GM18861 (cell line): Measurements from ENCODE around the gene B3GAT2.

Source experiments
- ATAC-seq: cut with Tn5 transposase; IDR thresholded peaks from one replicate; pipeline ENCODE4 v1.9.1; 2021; ENCODE audit not compliant: unreplicated experiment

Gene B3GAT2

GRCh38 chr6:70901324-70901723, 55.5 kb downstream of the B3GAT2 start:
- ATAC-seq, result no peak

- no peak for ATAC-seq
Observed at GRCh38 chr6:70900047-70900446, 56.8 kb downstream of the B3GAT2 start.

DNA sequence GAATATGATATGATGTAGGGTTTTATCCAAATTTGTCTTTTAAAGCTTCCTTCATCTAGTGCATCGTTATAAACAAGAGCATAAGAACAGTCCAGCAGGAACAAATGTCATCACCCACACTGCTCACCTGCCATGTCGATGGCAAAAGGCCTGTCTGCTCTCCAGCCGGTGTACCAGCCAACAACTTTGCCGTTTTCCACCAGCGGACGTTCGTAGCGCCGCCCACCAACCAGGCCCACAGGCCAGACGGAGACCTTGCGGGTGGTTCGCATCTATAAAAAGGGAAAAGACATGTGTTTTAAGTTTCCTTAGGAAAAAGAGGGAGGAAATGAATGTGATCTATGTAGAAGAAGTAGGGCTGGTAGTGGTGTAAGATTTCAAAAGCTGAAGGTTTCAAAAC, 62.9 kb downstream of the B3GAT2 start:
- ATAC-seq, result no peak

GRCh38 chr6:70889270-70889669, 67.6 kb downstream of the B3GAT2 start:
- no peak for ATAC-seq

GRCh38 chr6:70886661-70887060, 70.2 kb downstream of the B3GAT2 start:
- no peak for ATAC-seq

DNA sequence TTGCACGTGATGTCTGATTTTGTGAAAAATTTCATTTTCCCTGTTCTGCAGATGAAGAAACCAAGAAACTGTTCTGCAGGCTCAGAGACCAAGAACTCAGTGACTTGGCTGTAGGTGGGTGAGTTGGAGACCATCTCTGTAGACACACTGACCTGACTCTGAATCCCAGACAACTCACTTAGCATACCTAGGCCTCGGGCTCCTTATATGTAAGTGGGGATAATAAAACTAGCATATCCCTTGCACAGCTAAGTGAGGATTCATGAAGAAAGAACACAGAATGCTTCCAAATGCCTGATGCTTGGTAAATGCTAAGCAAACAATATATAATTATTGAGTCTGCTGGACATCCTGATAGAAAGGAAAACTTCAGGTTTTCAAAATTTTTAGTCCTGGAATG, 70.8 kb downstream of the B3GAT2 start:
- no peak for ATAC-seq

- ATAC-seq, result peak; percentile 78
Observed at GRCh38 chr6:70884074-70884983, 72.5 kb downstream of the B3GAT2 start.

GRCh38 chr6:70879496-70879895, 77.4 kb downstream of the B3GAT2 start:
- no peak for ATAC-seq

DNA sequence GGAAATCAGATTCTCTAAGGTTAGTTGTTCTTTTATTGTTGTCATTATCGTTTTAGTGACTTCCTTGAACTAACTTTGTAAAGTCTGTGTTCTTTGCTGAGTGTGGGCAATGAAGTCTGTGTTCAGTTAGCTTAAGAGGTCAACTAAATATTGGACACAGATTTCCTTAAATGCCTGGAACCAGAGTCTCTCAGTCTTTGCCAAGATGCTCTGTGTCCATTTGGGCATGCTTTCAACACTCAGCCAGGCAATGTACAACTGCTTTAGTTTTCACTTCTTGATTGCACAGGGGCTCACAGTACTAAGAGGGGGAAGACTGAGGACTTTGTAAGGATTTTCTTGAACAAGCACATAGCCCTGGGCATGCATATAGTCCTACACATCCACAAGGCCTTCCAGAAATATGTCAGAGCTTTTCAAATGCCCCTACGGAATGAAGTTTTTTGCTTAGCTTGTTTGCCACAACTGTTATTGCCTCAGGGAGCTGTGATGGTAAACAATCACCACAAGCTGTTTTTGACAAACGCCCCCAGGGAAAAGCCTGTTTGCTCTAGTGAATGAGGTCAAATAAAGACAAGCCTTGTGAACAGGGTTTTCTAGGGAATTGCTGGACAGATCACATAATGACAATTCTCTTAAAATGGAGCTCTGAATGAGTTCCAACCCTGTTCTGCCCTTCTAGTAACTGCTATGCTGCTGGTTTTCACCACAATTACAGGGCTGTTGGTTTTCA, 82.5 kb downstream of the B3GAT2 start:
- no peak for ATAC-seq

DNA sequence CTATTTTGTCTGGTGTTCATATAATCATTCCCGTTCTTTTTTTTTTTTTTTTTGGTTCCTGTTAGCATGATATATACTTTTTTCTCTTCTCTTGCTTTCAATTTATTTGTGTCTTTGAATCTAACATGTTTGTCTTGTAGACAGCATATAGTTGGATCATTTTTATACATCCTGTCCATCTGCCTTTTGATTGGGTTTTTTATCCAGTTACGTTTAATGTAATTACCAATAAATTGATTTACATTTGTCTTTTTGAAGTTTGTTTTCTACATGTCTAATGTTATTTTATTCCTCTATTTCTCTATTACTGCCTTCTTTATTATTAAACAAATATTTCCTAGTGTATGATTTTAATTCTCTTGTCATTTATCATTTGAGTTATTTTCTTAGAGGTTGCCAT, 84.4 kb downstream of the B3GAT2 start:
- ATAC-seq, result no peak

DNA sequence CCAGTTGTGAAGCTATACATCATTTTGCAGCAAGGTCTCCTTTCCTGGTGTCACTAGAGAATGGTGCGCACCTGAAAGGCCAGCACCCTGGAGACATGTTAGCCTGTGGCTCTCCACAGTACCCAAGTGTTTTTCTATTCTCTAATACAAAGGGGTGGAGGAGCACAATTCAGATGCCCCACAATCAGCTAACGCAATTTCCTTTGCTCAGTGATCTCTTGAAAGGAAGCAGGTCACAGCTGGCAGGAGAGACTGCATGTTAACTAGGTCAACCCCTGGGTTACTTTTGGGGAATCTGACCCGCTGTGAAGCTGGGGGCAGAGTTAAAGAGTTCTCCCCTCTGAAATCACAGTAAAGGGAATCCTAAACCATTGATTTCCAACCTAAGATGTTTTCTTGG, 92.5 kb downstream of the B3GAT2 start:
- ATAC-seq, result no peak

GRCh38 chr6:70863343-70863742, 93.5 kb downstream of the B3GAT2 start:
- ATAC-seq, result no peak

- ATAC-seq, result no peak
Observed at GRCh38 chr6:70860920-70861319, 95.9 kb downstream of the B3GAT2 start.

GRCh38 chr6:70860045-70860444, 96.8 kb downstream of the B3GAT2 start:
- ATAC-seq, result no peak

DNA sequence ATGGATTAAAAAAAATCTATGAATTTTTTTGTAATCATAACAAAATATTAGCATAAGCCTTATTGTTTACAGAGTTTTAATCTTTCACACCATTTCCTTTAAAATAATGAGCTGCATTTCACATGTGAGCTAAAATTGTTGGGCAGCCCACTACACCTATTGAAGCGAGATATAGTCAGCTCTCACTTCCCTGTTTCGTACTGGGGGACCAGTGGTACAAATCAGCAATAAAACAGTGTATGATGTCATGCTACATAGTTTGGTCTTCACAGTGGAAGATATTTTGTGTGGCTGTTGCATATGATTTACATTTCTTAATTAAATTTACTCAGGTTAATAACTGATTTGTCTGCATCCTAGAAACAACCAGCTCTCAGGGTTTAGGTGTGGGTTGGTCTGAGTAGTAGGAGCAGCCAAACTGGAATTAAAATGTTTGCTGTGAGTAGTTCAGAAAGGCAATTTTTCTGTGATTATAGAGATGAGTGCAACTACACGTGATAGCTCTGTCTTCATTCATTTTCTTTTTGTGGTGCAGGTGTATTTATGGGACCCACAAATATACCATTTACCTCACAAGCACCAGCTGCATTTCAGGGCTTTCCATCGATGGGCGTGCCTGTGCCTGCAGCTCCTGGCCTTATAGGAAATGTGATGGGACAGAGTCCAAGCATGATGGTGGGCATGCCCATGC, 99.3 kb downstream of the B3GAT2 start:
- peak; percentile 100 for ATAC-seq

GRCh38 chr6:70852667-70853246, 104.1 kb downstream of the B3GAT2 start:
- no peak for ATAC-seq

- no peak for ATAC-seq
Observed at GRCh38 chr6:70849348-70850069, 107.4 kb downstream of the B3GAT2 start.

DNA sequence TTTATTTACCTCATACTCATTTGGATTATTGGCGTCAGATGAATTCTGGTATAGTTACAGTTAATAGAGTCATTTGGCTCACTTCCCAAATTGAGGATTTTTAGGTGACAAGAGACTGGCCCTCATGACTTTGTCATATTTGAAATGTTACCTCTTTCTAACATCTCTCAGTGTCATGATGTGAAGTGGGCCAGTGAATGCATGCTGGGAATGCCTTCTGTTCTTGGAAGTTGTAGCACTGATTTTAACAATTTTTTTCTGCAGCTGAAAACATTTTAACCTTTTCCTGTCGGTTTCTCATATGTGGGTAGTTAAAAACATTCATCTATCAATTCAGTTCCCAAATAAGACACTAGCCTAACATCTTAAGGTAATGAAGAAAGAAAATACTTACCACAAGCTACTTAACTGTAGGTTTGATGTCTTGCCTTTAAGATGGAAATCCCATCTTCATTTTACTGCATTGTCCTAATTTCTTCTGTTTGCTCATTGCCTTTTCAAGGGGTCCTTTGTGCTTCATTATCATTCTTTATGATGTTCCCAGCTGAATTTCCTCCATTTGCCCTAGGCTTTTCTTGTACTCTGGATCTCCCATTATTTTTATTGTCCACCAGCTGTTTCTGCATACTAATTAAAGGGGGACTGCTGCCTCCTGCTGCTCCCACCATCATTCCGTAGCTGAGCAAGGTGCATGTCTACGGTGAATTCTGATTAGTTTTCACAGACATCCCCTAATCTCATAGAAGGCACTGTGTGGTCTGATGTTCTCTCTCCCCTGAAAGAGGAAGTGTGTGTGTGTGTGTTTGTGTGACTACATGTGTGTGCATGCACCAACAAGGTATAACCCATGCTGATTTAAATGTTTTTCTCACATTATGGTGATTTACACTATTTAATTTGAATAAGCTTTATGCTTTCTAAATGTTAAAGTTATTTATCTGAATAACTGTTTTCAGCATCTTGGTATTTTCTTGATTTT, 109.5 kb downstream of the B3GAT2 start:
- no peak for ATAC-seq

DNA sequence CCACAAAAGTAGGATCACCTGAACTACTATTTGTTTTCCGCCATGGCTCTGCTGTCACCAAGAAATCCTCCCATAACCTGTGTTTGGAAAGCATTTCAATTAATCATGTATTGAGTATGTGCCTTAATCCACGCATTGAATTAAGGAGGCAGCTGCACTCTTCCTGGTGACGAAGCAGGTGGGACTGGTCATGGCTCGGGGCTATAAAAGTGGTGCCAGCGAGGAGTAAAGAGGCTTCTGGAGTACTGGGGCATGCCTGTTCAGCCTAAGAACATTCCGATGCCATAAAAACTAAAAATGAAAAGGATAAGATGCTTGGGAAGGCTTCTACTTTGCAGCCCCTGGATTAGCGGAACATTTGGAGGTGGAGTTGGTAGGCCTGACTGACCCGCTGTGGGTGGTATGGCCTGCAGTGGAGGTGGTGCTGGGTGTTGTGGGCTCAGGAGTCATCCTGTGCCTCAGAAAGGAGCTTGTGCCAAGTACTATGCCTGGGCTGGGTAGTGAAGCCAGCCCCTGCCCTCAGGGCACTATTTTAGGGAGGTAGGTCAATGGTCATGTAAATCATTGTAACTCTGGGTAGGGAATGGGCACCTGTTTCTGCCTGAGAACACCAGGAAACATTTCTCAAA, 110.5 kb downstream of the B3GAT2 start:
- no peak for ATAC-seq
